Forelimb muscle (tissue), 1 donor: ENCODE measurements around the gene CYB5B. TPM values are rescaled to one million over a fixed set of nuclear protein-coding genes. Genes with fewer than 3 reads are reported as not detected.

Experiments
- DNase-seq: peaks from one replicate; pipeline ENCODE4 v3.0.0-alpha.2; 2013; ENCODE audit warnings: low read depth
- polyA plus RNA-seq: library from polyadenylated mRNA; unstranded; fragments of 120-200 nt; gene quantifications from one replicate; pipeline ENCODE4 v1.2.1, GENCODE V29; 2013; ENCODE audit not compliant: insufficient read length

The CYB5B gene
- polyA plus RNA-seq, 1 donor = 64.1 TPM

DNA sequence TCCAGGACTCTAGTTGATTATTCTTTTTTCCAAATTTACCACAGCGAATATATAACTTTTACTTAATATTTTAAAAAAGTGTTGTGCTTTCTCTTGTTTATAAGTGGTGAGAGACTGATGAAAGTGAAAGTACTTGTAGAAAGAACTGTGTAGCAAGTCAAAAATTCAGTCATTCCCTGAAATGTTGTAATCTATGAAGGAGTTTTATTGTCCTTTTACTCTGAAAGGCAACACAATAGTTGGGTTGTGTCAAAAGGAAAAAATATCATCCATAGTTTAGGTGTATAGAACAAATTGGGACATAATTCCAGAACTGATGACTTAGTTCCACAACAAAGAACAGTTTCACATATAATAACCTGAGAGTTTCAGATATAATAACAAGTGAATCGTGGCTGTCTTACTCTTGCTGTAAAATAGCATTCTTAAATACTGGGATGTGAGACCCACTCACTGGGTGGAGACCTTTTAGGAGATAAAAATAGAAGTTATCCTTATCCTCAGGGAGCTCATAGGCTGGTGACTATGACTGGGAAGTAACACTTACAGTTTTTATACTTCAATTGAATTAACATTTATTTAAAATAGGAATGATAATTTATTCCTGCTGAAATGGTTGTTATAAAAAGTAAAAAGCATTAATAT, 20.6 kb downstream of the CYB5B start:
- DNase-seq = no peak

DNA sequence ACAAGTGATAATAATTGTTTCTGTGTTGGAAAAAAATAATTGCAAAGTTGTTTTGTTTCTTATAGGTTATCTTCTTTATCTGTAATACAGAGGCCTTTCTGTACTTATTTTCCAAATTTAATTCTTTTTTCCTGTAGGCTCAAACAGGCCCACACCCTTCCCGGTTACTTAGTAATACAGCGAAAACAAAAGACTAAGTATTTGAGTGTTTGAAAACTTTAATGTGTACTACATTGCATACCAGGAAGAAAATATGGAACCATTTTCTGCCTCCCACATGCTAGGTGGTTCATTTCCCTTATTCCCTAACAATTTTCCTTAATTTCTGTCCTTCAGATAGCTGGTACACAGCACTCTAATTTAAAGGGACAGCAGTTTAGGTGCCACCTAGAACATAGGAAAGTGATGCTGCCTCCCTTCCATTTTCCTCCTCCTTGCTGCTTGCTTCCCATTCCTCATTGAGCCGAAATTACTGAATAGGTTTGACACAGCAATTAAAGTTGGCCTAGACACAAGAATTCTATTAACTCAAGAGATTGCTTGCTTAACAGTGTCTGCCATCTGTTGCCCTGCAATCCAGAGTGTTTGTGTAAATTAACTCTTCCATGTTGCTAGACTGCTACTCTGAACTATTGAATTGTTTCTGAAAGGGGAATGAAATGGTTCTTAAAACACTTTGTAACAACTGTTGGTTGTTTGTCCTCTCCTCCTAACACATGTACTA, 24.2 kb downstream of the CYB5B start:
- DNase-seq = no peak

DNA sequence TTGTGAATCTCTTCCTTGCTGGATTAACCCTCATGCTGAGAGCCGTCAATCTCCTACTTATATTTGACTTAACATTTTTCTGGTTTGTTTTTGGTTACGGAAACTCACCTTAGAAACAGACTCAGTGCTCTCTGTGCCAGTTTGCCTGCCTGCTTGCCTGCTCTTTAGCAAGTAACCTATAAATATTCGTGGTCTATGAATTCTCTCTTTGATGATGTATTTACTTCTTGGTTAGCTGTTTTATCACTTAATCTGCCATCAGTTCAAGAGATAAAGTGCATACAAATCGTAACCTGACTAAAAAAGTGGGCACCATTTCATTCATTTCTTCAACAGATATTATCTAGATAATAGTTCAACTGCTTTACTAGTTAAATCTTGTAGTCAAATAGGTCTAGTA, 26.7 kb downstream of the CYB5B start:
- no peak for DNase-seq

DNA sequence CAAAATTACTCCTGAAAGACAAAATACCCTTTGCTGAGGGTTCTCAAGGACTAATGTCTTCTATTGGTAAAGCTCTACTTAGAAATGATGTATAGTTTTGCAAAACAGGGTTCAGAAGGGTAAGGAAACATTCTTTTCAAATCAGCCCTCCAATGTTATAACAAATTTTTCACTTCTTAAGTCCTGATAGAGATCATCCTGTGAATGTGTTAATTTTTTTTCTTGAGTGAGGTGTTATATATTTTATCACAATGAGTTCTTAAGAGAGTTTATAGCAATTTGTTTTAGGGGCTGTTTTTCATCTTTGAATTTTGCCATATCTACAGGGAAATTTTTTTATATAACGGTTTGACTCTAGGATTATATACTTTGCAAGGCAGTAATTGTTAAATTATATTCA, 29.5 kb downstream of the CYB5B start:
- DNase-seq = no peak

DNA sequence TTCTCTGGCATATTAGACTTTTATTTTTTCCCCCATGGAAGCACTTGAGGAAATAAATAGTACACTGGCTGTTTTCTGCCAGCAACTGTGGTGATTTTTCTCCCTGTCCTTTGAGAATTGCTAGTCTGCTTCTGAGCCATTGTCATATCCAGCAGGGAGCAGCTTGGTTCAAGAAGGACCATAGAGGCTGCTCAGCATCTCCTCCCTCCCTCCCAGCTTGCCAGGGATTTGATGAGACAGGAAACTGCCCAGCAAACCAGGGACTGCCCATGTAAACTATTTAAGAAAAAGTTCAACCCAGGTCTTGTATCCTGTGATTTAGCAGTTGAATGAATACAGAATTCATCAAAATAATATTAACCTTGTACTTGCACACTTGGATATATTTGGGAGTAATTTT, 39.5 kb downstream of the CYB5B start:
- no peak for DNase-seq

DNA sequence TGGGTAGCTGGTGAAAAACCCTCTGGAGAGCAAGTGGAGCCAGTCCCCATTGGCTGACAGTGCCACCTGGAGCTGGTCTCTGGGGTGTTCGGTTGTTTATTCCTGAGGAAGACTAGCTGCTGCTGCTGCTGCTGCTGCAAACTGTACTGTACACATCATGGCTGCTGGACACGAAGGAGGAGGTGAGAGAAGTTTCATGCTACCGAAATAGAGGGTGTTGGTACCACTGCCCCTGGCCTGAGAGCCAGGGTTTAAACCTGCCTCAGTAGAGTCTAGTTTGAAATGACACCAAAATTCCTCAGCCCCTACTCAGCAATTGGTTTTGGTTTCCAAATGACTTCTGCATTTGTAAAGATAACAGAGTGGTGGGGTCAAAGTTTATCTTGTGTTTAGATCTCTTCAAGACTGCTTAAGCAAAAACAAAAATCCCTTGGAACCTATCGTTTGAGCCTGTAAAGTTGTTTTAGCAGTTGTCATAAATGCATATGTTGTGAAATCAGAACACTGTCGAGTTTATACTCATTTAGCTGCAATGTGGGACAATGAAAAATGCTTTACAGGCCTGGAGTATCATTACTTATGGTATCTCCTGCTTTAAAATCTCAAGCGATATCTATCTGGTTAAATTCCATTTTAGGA, 40.8 kb downstream of the CYB5B start:
- no peak for DNase-seq

DNA sequence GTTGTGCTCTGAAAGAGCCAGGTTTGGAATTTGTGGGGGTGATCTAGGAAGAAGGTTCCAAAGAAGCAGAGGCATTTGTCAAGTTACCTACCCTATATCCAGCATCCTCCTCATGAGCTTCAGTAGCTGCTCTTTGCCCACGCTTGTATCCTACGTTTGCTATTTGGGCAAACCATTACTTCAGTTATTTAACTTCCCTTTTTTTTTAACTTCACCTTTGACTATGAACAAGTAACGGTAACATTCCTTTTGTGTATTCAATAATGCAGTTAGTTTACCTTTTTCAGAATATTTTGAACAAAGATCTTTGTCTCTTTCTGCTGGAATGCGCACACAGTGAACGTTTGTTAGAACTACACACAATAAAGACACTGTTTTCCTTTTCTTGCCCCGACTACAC, 41.5 kb downstream of the CYB5B start:
- no peak for DNase-seq

DNA sequence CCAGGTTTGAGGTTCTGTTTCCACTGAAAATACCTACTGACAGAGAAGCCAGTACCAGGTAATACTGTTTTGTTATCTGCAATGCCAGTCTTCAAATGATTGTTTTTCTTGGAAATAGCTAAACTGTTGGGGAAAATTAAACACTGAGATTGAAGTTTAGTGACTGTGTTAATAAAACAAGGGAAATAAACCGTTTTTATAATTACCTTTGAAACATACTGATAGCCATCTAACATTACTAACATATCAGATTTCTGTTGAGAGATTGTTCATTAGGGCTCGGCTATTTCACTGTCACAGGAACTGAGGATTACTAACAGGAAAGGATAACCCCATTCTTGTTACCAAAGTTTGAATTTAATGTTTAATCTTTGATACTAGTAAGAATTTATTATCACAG, 42.1 kb downstream of the CYB5B start:
- DNase-seq = no peak

DNA sequence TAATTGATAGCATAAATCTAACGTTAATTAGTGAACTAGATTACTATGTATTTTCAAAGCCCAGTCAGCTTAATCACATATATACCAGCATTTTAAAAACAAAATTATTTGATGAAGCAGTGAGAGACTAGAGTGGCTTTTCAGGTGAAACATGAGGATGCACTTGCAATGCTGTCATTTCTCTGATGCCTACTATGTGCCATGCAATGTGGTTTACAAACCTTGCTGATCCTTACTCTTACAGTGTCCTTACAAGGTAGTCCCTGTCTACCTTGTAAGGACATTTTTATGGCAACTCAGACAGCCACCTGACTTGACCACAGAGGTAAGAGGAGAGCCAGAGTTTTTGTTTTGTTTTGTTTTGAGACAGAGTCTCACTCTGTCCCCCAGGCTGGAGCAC, 42.7 kb downstream of the CYB5B start:
- DNase-seq = no peak

DNA sequence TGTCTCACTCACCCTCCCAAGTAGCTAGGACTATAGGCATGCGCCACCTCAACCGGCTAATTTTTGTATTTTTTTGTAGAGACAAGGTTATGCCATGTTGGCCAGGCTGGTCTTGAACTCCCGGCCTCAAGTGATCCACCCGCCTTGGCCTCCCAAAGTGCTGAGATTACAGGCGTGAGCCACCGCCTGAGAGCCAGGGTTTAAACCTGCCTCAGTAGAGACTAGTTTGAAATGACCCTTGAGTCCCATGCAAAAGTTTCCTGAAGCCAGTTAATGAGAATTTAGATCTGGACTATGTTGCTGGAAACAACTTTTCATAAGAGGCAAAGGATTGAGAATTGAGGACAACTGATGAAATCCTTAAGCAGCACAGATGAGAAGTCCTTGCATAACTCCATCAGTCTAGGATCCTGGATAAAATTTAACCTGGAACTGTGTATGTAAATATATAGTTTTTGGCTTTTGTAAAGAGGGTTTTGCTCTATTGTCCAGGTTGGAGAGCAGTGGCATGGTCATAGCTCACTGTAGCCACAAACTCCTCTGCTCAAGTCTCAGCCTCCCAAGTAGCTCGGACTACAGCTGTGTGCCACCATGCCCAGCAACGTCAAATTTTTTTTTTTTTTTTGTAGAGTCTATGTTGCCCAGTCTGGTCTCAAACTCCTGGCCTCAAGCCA, 43.2 kb downstream of the CYB5B start:
- DNase-seq = no peak

DNA sequence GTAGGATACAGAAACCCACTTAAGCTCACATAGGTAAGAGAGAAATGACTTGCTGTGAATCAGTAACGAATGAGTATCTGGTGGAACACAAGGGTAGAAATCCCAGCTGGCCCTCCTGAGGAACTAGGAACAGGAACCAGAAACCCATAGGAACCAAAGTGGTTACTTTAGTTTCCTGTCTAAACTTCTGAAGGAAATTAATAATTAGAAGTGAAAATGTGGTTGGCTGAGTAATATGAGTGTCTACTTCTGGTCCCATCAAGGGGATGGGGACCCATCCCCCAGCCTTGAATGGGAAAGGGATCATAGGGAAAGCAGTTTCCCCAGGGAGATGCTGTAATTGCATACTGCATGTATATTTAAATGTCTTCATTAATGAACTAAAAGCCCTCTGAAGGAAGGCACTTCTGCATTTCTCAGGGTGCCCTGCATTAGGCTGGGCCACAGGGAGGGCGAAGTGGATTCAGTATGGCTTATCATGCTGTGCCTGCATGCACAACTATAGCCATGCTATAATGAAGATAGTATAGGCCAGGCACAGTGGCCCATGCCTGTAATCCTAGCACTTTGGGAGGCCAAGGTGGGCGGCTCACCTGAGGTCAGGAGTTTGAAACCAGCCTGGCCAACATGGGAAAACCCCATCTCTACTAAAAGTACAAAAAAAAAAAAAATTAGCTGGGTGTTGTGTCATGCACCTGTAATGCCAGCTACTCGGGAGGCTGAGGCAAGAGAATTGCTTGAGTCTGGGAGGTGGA, 45.6 kb downstream of the CYB5B start:
- no peak for DNase-seq

DNA sequence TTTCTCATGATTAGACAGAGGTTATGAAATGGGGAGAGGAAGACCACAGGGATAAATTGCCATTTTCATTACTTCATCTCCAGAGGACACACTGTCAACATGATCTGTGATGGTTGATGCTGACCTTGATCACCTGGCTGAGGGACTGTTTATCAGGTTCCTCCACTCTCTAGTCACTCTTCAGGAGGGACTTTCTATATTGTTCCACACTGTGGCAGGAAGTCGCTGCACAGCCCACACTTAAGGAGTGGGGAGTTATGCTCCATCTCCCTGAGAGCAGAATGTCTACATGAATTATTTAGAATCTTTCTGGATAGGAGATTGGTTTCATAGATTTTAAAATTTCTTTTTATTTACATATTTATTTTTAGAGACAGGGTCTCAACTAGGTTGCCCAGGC, 46.7 kb downstream of the CYB5B start:
- DNase-seq = no peak

DNA sequence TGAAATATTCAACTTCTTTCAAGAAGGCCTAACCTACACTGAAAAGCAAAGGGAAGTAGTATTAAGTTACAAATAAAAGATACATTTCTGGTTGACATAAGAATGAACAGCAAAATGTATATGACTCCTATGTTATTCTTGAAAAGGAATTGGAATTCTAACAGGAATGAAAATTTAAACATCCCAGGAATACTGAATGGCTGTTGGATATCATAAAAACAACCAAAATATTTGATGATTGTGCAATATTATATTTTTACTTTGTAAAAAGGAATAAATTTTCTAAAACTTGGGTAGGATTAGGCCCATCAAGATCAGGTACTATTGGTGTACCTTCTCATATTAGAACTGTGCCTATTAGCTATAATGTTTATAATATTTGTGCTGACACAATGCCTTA, 50.0 kb downstream of the CYB5B start:
- DNase-seq = no peak

DNA sequence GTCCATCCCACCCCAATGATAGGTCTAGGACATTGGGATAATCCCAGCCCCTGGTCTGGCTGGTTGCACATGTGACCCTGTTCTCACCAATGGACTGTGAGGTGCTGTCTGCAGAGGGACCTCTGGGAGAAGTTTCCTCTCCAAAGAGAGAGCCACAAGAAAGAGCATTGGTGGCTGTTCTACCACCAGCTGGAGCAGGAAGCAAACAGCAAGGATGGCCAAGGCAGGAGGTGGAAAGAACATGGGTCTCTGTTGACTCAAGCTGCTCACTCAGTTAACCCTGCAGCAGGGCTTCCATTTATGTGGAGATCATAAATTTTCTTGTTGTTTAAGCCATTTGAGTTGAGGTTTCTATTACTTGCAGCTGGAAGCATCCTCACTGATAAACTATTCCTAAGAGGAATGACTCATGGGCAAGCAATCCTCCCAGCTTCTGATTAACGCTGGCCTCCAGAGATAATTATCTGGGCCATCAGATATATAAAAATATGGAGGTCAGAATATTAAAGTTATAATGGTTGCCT, 52.6 kb downstream of the CYB5B start:
- DNase-seq = no peak

DNA sequence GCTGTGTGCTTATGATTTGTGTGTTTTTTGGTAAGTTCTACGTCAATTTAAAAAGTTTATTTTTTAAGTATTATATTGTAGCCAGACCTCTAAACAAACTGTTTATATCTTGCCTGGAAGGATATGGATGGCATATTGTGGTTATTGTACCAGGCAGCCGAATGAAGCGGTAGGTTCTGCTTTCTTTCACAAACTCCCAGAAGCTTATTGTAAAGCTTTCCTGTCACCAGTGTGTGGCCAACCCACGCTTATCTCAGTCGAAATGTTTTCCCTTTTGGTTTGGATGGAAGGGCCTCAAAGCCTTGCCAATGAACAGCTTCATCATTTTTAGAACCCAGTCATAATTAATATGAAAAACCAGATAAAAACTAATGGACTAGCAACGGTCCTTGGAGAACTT, 53.1 kb downstream of the CYB5B start:
- no peak for DNase-seq

DNA sequence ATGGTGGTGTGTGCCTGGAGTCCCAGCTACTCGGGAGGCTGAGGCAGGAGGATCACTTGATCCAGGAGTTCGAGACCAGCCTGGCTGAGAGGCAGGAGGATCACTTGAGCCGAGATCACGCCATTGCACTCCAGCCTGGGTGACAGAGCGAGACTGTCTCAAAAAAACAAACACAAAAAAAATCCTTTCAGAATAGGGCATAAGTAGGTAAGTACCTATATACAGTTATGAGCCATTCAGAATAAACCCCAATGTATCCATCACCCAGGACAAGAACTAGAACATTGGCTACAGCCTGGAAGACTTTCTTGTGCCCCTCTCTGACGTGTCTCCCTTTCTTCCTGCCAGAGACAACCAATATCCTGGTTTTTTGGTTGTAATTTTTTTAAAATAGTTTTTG, 54.3 kb downstream of the CYB5B start:
- DNase-seq = no peak

DNA sequence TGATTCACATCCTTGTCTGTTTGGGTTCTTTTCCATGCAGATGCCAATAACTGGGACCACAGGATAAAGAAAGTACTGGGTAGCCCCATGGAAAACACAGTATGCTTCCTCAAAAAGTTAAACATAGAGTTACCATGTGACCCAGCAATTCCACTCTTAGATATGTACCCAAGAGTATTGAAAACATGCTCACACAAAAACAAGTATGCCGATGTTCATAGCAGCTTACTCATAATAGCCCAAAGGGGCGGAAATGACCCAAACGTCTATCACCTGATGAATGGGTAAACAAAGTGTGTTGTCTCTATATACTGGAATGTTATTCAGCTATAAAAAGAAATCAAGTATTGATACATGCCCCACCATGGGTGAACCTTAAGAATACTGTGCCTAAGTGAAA, 55.4 kb downstream of the CYB5B start:
- no peak for DNase-seq

DNA sequence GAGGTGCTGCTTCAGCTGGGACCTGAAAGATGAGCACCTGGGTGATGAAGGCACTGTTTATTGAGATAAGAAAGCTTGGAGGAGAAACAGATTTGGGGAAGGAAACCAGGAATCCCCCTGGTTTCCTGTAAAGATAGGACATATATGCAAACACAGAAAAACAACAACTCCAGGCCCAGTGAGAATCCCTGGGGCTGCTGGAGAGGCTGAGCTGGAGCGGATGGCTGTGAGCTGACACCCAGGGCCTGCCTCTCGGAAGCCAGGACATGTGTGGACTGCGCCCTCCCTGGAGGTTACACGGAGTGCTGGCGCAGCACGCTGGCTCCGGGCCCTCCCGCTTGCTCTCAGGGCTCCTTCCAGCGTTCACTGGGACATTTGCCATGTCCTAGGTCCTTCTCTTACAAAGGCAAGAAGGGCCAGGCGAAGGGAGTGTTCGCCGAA, 57.5 kb downstream of the CYB5B start:
- peak; percentile 55 for DNase-seq

DNA sequence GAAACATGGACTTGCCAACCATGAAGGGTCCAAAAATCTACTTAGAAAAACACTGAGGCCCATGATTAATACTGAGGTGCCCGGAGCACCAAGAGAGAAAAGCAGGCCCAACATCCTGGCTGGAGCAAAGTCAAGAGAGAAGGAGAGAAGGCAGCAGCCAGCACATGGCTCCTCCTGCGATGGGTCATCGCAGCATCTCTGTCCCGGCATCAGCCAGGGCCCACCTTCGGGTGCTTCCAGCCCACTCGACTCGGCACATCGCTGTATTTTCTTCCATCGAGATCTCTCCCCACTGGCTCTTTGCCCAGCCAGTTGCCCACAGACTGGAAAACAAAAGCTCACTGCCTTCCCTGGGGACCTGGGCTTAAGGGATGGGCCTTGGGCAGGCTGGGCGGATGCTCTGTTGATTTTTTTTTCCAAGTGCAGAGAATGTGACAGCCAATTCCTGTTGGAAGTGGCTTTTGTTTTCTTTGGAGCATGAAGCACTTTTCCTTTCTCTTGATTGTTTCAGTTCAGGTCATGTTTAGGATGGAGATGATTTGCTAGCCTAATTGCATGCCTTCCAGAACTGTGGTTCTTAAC, 58.1 kb downstream of the CYB5B start:
- peak; percentile 75 for DNase-seq

DNA sequence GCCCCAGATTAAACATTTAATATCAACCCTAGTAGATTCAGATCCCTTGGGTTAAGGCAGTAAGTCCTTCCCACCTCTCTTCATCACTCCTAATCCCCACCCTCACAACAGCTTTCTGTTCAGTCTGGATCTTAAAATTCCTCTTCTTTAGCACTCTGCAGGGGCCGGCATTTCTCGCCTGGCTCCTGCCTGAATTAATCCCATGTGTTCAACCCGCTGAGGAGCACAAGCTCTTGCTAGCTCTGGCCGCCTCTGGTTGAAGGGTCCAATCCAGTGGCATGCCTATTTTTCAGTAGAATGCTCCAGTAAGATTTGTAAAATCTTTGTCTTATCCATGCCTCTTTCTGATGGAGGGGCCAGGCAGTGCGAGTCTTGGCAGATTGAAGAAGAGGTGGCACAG, 59.2 kb downstream of the CYB5B start:
- DNase-seq = no peak

DNA sequence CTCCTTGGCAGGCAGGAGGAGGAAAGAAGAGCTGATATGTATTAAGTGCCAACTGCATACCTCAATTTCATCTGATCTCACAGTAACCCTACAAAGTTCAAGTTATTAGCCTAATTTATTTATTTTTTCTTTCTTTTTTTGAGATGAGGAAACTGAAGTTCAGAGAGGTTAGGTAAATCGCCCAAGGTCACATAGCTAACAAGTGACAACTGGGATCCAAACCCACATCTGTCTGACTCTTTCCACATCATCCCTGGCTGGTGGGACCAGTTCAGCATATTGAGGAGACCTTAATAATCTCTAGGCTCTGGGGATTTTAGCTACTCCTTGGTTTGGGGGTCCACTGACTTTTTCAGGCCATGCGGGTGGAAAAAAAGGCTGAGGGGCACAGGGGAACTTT, 60.9 kb downstream of the CYB5B start:
- DNase-seq = no peak
